LNCaP clone FGC (cell line): ENCODE results near the gene MACROH2A1.

Experiments
- DNase-seq: peaks from one replicate; pipeline ENCODE4 v3.0.0-alpha.2; 2011; ENCODE audit warnings: low read depth
- H3K4me3 ChIP-seq: 2 replicates; pipeline ENCODE4 v1.5.1; 2011; ENCODE audit warnings: mild to moderate bottlenecking, low read depth, low read length, control low read depth
- CTCF ChIP-seq: IDR thresholded peaks from 2 replicates; pipeline ENCODE4 v1.5.1; 2012; ENCODE audit warnings: mild to moderate bottlenecking; ENCODE audit not compliant: control insufficient read depth, insufficient read depth; ENCODE audit errors: extremely low read depth

MACROH2A1 gene

GRCh38 chr5:135326296-135327254 is 72.5 kb downstream of the MACROH2A1 start:
- no peak for DNase-seq
- no peak for TF ChIP-seq CTCF
- H3K4me3 ChIP-seq: no peak overlapping the region

DNA sequence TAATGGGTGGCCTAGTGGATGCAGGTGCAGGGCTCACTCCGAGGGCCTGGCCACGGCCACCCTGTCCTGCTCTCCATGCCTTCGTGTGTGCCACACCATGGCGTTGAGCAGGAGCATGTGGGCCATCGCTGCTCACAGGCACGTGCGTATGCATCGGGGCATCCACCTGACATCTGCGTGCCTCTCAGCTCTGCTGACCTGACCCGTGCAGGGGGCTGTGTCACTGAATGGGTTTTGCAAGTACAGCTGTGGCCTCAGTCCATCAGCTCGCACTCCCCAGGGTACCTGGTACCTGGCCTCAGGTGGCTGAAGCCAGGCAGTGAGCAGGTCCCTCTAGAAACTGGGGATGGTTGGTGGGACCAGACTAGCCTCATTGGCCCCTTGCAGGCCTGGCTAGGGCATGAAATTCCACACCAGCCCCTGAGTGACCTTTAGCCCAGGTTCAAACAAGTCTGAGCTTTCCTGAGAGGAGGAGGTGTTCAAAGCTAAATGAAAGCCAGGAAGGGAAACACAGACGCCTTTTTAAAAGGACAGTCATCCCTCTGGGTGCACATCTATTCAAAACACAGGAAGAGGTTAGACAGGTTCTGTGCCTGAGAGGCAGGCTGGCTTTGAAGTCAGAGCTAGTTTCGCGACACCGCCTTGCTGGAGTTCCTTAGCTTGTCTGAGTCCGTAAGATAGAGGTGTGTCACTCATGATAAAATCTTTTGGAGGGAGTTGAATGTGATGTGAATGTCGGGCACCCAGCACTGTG is 74.0 kb downstream of the MACROH2A1 start:
- TF ChIP-seq CTCF: no peak
- DNase-seq: peak; percentile 65
- H3K4me3 ChIP-seq: no peak overlapping the region

GRCh38 chr5:135324160-135324559 is 74.9 kb downstream of the MACROH2A1 start:
- DNase-seq: no peak
- H3K4me3 ChIP-seq: peak overlapping the region; percentile 40
- no peak for TF ChIP-seq CTCF

- TF ChIP-seq CTCF: no peak
- DNase-seq: peak; percentile 75
- H3K4me3 ChIP-seq: peak overlapping the region; percentile 40
Measured at GRCh38 chr5:135323701-135324132, 75.3 kb downstream of the MACROH2A1 start.

GRCh38 chr5:135323227-135323626 is 75.8 kb downstream of the MACROH2A1 start:
- DNase-seq: no peak
- no peak for TF ChIP-seq CTCF
- H3K4me3 ChIP-seq: no peak overlapping the region

DNA sequence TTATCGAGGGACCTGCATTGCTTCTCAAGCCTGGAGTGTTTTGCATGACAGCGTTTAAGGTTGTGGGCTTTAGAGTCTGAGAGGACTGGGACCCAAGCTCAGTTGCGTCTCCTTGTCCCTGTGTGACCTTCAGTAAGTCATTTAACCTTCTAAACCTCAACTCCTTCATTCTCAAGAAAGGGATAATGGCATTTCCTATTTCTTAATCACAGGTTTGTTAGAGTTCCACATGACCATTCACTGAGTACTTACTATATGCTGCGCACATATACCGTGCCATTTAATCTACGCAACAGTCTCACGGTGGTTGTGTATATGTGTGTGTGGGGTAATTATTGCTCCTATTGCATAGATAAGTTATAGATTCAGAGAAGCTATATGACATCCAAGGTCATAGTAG is 76.3 kb downstream of the MACROH2A1 start:
- DNase-seq: no peak
- no peak for TF ChIP-seq CTCF
- no peak overlapping the region for H3K4me3 ChIP-seq
